Activated CD8-positive, alpha-beta memory T cell treated with anti-CD3 and anti-CD28 coated beads for 48 hours (primary cell): ENCODE data around the gene FMN2.

Experiments used
- DNase-seq, 3 experiments: peaks; one replicate each; pipeline ENCODE4 v3.0.0-alpha.2; 2020; ENCODE audit warnings: low read depth in 2 of 3, low spot score in 2 of 3

The FMN2 gene

GRCh38 chr1:240352769-240353168, 261.1 kb downstream of the FMN2 start:
- no peak for DNase-seq

GRCh38 chr1:240356568-240356967, 264.9 kb downstream of the FMN2 start:
- DNase-seq: no peak

GRCh38 chr1:240362046-240362445, 270.4 kb downstream of the FMN2 start:
- DNase-seq: no peak

- no peak for DNase-seq
Measured at GRCh38 chr1:240362826-240363225, 271.1 kb downstream of the FMN2 start.

GRCh38 chr1:240363315-240363714, 271.6 kb downstream of the FMN2 start:
- DNase-seq: no peak

GRCh38 chr1:240363914-240364313, 272.2 kb downstream of the FMN2 start:
- DNase-seq: no peak

GRCh38 chr1:240366636-240367035, 275.0 kb downstream of the FMN2 start:
- DNase-seq: no peak

GRCh38 chr1:240385551-240385950, 293.9 kb downstream of the FMN2 start:
- no peak for DNase-seq

GRCh38 chr1:240385985-240386978, 294.6 kb downstream of the FMN2 start:
- DNase-seq: no peak

- DNase-seq: no peak
Measured at GRCh38 chr1:240387051-240387450, 295.4 kb downstream of the FMN2 start.

GRCh38 chr1:240391660-240392260, 300.1 kb downstream of the FMN2 start:
- no peak for DNase-seq

- no peak for DNase-seq
Measured at GRCh38 chr1:240394353-240394752, 302.7 kb downstream of the FMN2 start.

GRCh38 chr1:240395336-240395735, 303.7 kb downstream of the FMN2 start:
- DNase-seq: no peak

GRCh38 chr1:240399381-240399780, 307.7 kb downstream of the FMN2 start:
- DNase-seq: no peak

- DNase-seq: no peak
Measured at GRCh38 chr1:240401731-240402130, 310.0 kb downstream of the FMN2 start.

GRCh38 chr1:240402326-240402725, 310.6 kb downstream of the FMN2 start:
- DNase-seq: no peak

- no peak for DNase-seq
Measured at GRCh38 chr1:240404286-240404685, 312.6 kb downstream of the FMN2 start.

GRCh38 chr1:240405751-240406150, 314.1 kb downstream of the FMN2 start:
- DNase-seq: no peak

- DNase-seq: no peak
Measured at GRCh38 chr1:240407407-240407806, 315.7 kb downstream of the FMN2 start.

- DNase-seq: no peak
Measured at GRCh38 chr1:240409615-240410014, 317.9 kb downstream of the FMN2 start.

- DNase-seq: no peak
Measured at GRCh38 chr1:240413732-240414131, 322.0 kb downstream of the FMN2 start.

- no peak for DNase-seq
Measured at GRCh38 chr1:240414237-240414636, 322.6 kb downstream of the FMN2 start.
